Lung (tissue), 12 donors: ENCODE results near the gene CANX. TPM values are rescaled to one million over a fixed set of nuclear protein-coding genes. Genes with fewer than 3 reads are reported as not detected.

Experiments
- ATAC-seq: fragments of 200-7000 bp; cut with Tn5 transposase; one replicate; pipeline ENCODE4 v1.9.1; 2020; ENCODE audit warnings: moderate number of reproducible peaks; ENCODE audit not compliant: insufficient read depth, low FRiP score
- DNase-seq, 3 donors: peaks; one replicate each; pipeline ENCODE4 v3.0.0-alpha.2; 2013 to 2017
- H3K27ac ChIP-seq, 2 donors: one replicate each; pipeline ENCODE4 v1.5.1; 2013; ENCODE audit warnings: mild to moderate bottlenecking in 2 of 2, moderate library complexity in 2 of 2, control low read depth in 1 of 2, inconsistent platforms in 1 of 2, low read depth in 1 of 2, low read length in 1 of 2
- H3K27me3 ChIP-seq, 3 donors: one replicate each; pipeline ENCODE4 v1.5.1; 2013; ENCODE audit warnings: low read length in 2 of 3; ENCODE audit not compliant: control insufficient read depth in 3 of 3, insufficient read depth in 3 of 3
- H3K36me3 ChIP-seq, 4 donors: one replicate each; pipeline ENCODE4 v1.5.1; 2013; ENCODE audit warnings: low read length in 4 of 4, mild to moderate bottlenecking in 1 of 4, moderate library complexity in 1 of 4; ENCODE audit not compliant: control insufficient read depth in 4 of 4, insufficient read depth in 4 of 4
- H3K4me1 ChIP-seq, 5 donors: one replicate each; pipeline ENCODE4 v1.5.1; 2013; ENCODE audit warnings: low read length in 5 of 5, mild to moderate bottlenecking in 2 of 5, moderate library complexity in 1 of 5; ENCODE audit not compliant: control insufficient read depth in 5 of 5, insufficient read depth in 5 of 5
- H3K4me3 ChIP-seq: one replicate; pipeline ENCODE4 v1.5.1; 2013; ENCODE audit warnings: mild to moderate bottlenecking, control low read depth, moderate library complexity
- H3K9ac ChIP-seq, 2 donors: one replicate each; pipeline ENCODE4 v1.5.1; 2013; ENCODE audit warnings: low read length in 2 of 2, control low read depth in 1 of 2; ENCODE audit not compliant: insufficient read depth in 1 of 2
- H3K9me3 ChIP-seq, 4 donors: one replicate each; pipeline ENCODE4 v1.5.1; 2013; ENCODE audit warnings: low read length in 3 of 4, mild to moderate bottlenecking in 1 of 4, moderate library complexity in 1 of 4; ENCODE audit not compliant: control insufficient read depth in 4 of 4, insufficient read depth in 3 of 4
- WGBS, 2 donors: extraction: QIAGEN DNeasy Blood & Tissue Kit; methylation state at CpG; one replicate each; pipeline ENCODE4 v1.1.7; 2013; 5-methylcytosine and 5-hydroxymethylcytosine counted together
- polyA plus RNA-seq, 2 donors: library from polyadenylated mRNA; stranded (reverse); fragments of 200-250 nt; gene quantifications; one replicate each; pipeline ENCODE4 v1.2.1, GENCODE V29; 2013
- total RNA-seq, 2 donors: library from RNA; depleted of rRNA in 1 of 2; stranded (reverse); fragments of >200 nt in 1 of 2; gene quantifications; one replicate each; pipeline ENCODE4 v1.2.1, GENCODE V29; 2014 to 2021
- TF ChIP-seq, protein P1 (sequence below): IDR thresholded peaks from 2 replicates; pipeline ENCODE4 v1.5.1; 2012; ENCODE audit warnings: mild to moderate bottlenecking; ENCODE audit errors: control extremely low read depth, extremely low read depth
- donor health status: control.
- donor health status: control.
- donor health status: Bipolar disorder and iron deficiency.
- donor health status: healthy.
- donor health status: DM: yes; HTN: yes; CAD: no.

The CANX gene
- total and polyA plus RNA-seq, 4 donors, result 132 to 924 (median 294) TPM

DNA sequence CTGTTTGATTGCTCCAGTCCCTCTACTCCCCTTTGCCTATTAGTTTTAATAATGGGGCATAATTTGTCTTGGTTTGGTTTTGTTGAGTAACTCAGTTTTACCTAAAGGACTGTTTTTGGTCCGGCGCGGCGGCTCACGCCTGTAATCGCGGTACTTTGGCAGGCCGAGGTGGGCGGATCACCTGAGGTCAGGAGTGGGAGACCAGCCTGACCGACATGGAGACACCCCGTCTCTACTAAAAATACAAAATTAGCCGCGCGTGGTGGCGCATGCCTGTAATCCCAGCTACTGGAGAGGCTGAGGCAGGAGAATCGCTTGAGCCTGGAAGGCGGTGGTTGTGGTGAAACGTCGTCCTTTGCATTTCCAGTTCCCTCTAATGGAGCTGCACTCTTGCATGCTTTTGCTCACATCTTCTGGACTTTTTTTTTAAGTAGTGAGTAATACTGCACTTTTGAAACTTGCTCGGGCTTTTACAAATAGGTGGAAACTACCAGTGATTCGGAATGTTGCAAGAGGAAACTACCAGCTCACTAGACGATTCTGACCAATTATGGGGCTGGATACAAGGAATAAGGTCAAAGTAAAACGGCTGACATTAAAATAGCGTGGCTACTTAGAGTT, 33.1 kb downstream of the CANX start:
- ATAC-seq, result peak; percentile 3
- H3K9ac ChIP-seq, result no peak overlapping the region

DNA sequence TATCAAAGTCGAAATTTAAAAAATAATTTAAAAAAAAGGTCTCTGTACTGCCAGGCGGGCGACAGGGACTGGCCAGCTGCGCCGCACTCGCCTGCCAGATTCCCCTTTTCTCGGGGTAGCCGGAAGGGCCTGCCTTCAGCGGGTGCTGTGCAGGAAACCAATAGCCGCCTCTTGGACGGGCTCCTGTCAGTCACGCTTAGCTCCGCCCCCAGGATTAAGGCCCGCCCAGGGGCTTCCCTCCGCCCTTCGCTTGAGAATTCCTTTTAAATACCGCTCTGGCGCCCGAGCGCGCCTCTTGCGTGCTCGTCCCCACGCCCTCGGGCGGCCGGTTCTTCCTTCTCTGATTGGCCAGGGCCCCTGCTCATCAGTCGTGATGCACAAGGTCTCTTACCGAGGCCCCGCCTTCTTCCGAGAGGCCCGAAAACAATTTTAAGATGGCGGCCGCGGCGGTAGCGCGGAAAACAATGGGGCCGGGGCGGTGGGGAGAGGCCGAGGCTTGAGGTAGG, 33.7 kb downstream of the CANX start, which contains the start of gene MAML1:
Gene MAML1, plus strand, starts transcription at position 411 of the 506 bp plus-strand sequence. CDS start 291 bp downstream, outside the sequence.
- H3K4me3 ChIP-seq, result peak within 1 kb of the TSS; percentile 75
- H3K4me1 ChIP-seq, result peaks cover 4 to 18% (median 11%) of the 10 kb centered on the region in 5 donors
- H3K9me3 ChIP-seq, result no peaks in the 10 kb centered on the region
- peak within 1 kb of the TSS; percentile 96 to 97 for H3K27ac ChIP-seq
- TF ChIP-seq, protein P1, sequence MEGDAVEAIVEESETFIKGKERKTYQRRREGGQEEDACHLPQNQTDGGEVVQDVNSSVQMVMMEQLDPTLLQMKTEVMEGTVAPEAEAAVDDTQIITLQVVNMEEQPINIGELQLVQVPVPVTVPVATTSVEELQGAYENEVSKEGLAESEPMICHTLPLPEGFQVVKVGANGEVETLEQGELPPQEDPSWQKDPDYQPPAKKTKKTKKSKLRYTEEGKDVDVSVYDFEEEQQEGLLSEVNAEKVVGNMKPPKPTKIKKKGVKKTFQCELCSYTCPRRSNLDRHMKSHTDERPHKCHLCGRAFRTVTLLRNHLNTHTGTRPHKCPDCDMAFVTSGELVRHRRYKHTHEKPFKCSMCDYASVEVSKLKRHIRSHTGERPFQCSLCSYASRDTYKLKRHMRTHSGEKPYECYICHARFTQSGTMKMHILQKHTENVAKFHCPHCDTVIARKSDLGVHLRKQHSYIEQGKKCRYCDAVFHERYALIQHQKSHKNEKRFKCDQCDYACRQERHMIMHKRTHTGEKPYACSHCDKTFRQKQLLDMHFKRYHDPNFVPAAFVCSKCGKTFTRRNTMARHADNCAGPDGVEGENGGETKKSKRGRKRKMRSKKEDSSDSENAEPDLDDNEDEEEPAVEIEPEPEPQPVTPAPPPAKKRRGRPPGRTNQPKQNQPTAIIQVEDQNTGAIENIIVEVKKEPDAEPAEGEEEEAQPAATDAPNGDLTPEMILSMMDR, result no peak
- peak; percentile 97 for ATAC-seq
- H3K27me3 ChIP-seq, result no peaks in the 10 kb centered on the region
- peaks cover 6 to 21% (median 10%) of the 10 kb centered on the region in 4 donors for H3K36me3 ChIP-seq
- DNase-seq, result peak; percentile 100
- 0% methylated on average over 37 to 41 of the region's 41 CpGs for WGBS, 2 donors
- H3K9ac ChIP-seq, result peak within 1 kb of the TSS; percentile 59 to 88

More for the DNA sequence above, 33.1 kb downstream of the CANX start:
- H3K27me3 ChIP-seq, result no peaks in the 10 kb centered on the region
- peak overlapping the region; percentile 37 to 81 for H3K27ac ChIP-seq
- DNase-seq, result no peak
- H3K4me3 ChIP-seq, result no peak overlapping the region
- 48 to 60% methylated on average over 24 of the region's 24 CpGs for WGBS, 2 donors
- H3K36me3 ChIP-seq, result peaks cover 12 to 26% (median 15%) of the 10 kb centered on the region in 4 donors
- TF ChIP-seq, protein P1, result no peak
- peaks cover 4 to 12% (median 11%) of the 10 kb centered on the region in 5 donors for H3K4me1 ChIP-seq
- H3K9me3 ChIP-seq, result no peaks in the 10 kb centered on the region

GRCh38 chr5:179732918-179733771, 34.4 kb downstream of the CANX start:
- peak; percentile 59 for ATAC-seq
- peak overlapping the region; percentile 75 for H3K4me3 ChIP-seq
- H3K4me1 ChIP-seq, result peaks cover 4 to 18% (median 11%) of the 10 kb centered on the region in 5 donors
- peaks cover 0 to 16% (median 6%) of the 10 kb centered on the region in 4 donors for H3K36me3 ChIP-seq
- H3K27ac ChIP-seq, result peak overlapping the region; percentile 96 to 97
- H3K9ac ChIP-seq, result peak overlapping the region; percentile 59 to 88
- H3K9me3 ChIP-seq, result no peaks in the 10 kb centered on the region
- no peaks in the 10 kb centered on the region for H3K27me3 ChIP-seq
- WGBS, 2 donors, result 0 to 1% methylated on average over 44 to 101 of the region's 101 CpGs
- TF ChIP-seq, protein P1, result no peak
- peak; percentile 52 to 61 (median 61) for DNase-seq
